ENCODE results near the gene LRRC74B. TPM values are rescaled to one million over a fixed set of nuclear protein-coding genes. Genes with fewer than 3 reads are reported as not detected.
A peak's percentile ranks its signal among the peaks of the same experiment; 100 is the strongest.

LRRC74B gene, protein sequence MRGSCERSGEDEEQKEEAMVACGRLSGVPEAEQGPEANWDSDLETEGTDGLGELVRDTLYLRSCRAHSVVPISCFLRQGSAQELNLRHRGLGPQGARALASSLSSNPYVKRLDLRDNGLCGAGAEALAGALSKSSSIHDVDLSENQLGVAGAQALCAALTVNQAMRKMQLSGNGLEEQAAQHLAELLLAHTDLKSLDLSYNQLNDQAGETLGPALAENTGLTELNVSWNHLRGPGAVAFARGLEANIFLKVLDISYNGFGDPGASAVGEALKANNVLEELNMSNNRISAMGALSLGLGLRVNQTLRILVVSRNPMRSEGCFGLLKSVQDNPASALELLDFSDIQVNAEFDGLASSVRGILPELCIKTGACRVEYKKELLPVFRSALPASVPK
- total RNA-seq: 1 to 10 TPM in 2 of 7 donors, under 1 TPM in 2, not detected in 3; 0.25 to 3.0 (median 0.77) TPM
- polyA plus RNA-seq: under 1 TPM; 0.02 to 0.03 TPM
- long read RNA-seq, donor 1: 0 reads
- long read RNA-seq, donor 2: 0 reads
- long read RNA-seq, donor 3, partial matches to known transcripts: 1 of 2 reads
- long read RNA-seq, donor 3, other reads (novel, unspliced or antisense): 1 of 2 reads

DNA sequence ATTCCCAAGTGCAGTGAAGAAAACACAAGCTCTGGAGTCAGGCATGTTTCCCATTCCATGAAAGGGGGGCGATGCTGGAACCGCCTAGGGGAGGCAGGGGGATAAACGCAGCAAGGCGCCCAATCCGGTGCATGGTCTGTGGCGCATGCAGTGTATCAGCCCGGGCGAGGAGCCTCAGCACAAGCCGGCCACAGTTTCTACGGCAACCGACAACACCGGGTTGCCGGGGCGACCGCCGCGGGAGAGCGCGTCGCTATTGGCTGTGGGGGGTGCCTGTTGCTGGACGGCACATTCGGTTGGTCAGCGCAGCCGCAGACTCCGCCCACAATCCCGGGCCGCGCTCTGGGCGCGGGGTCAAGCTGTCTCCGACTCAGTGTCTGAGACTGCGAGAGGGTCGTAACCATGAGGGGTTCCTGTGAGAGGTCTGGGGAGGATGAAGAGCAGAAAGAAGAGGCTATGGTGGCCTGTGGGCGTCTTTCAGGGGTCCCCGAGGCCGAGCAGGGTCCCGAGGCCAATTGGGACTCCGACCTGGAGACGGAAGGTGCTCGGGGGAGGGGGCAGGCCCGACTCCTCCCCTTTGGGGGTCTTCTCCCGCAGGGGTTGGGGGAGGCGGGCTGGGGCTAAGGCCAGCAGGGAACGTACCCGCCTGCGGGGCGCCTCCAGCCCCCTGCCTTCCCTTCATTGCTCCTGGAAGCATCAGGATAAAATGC lies at the start of gene LRRC74B:
Gene LRRC74B, plus strand, starts transcription at position 362 of the 710 bp plus-strand sequence. Its CDS starts 41 bp downstream, at position 403.
- H3K36me3 ChIP-seq: no peaks in the 10 kb centered on the region
- 2 to 3% (median 2%) methylated on average over 42 to 47 of the region's 47 CpGs for WGBS, 3 donors
- DNase-seq: peak; percentile 89 to 95 (median 92)
- intact Hi-C loops (cut with DNase I): loop anchor here in 1 of 4 donors (5.0 kb wide), 1 partner anchor 63 kb away; the partner anchor contains the start of gene LZTR1
- TF ChIP-seq EP300 (IDR thresholded peaks at IDR 0.05) (no peak), POLR2A (IDR thresholded peaks at IDR 0.05) (no peak)
- TF ChIP-seq, protein P1, sequence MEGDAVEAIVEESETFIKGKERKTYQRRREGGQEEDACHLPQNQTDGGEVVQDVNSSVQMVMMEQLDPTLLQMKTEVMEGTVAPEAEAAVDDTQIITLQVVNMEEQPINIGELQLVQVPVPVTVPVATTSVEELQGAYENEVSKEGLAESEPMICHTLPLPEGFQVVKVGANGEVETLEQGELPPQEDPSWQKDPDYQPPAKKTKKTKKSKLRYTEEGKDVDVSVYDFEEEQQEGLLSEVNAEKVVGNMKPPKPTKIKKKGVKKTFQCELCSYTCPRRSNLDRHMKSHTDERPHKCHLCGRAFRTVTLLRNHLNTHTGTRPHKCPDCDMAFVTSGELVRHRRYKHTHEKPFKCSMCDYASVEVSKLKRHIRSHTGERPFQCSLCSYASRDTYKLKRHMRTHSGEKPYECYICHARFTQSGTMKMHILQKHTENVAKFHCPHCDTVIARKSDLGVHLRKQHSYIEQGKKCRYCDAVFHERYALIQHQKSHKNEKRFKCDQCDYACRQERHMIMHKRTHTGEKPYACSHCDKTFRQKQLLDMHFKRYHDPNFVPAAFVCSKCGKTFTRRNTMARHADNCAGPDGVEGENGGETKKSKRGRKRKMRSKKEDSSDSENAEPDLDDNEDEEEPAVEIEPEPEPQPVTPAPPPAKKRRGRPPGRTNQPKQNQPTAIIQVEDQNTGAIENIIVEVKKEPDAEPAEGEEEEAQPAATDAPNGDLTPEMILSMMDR (IDR thresholded peaks at IDR 0.05): no peak
- H3K4me1 ChIP-seq (ENCODE audit: insufficient read depth): peaks cover 4% of the 10 kb centered on the region
- H3K4me3 ChIP-seq: peak within 1 kb of the TSS; percentile 44
- H3K27me3 ChIP-seq: no peaks in the 10 kb centered on the region
- H3K9me3 ChIP-seq: no peaks in the 10 kb centered on the region
- H3K27ac ChIP-seq: peak within 1 kb of the TSS in 1 of 2 donors; percentile 52

GRCh38 chr22:20996031-20996410 lies 49.7 kb upstream of the LRRC74B start:
- intact Hi-C loops (cut with DNase I): no loop called here
- H3K4me3 ChIP-seq: no peak overlapping the region
- no peak for DNase-seq
- no peaks in the 10 kb centered on the region for H3K36me3 ChIP-seq
- WGBS, 3 donors: 88 to 91% (median 91%) methylated on average over 10 of the region's 10 CpGs
- H3K4me1 ChIP-seq (ENCODE audit: insufficient read depth): peaks cover 4% of the 10 kb centered on the region
- no peaks in the 10 kb centered on the region for H3K9me3 ChIP-seq
- H3K27ac ChIP-seq: no peak overlapping the region
- TF ChIP-seq, protein P1 (IDR thresholded peaks at IDR 0.05): no peak
- TF ChIP-seq EP300 (IDR thresholded peaks at IDR 0.05): no peak
- no peak for TF ChIP-seq POLR2A (IDR thresholded peaks at IDR 0.05)
- no peaks in the 10 kb centered on the region for H3K27me3 ChIP-seq

DNA sequence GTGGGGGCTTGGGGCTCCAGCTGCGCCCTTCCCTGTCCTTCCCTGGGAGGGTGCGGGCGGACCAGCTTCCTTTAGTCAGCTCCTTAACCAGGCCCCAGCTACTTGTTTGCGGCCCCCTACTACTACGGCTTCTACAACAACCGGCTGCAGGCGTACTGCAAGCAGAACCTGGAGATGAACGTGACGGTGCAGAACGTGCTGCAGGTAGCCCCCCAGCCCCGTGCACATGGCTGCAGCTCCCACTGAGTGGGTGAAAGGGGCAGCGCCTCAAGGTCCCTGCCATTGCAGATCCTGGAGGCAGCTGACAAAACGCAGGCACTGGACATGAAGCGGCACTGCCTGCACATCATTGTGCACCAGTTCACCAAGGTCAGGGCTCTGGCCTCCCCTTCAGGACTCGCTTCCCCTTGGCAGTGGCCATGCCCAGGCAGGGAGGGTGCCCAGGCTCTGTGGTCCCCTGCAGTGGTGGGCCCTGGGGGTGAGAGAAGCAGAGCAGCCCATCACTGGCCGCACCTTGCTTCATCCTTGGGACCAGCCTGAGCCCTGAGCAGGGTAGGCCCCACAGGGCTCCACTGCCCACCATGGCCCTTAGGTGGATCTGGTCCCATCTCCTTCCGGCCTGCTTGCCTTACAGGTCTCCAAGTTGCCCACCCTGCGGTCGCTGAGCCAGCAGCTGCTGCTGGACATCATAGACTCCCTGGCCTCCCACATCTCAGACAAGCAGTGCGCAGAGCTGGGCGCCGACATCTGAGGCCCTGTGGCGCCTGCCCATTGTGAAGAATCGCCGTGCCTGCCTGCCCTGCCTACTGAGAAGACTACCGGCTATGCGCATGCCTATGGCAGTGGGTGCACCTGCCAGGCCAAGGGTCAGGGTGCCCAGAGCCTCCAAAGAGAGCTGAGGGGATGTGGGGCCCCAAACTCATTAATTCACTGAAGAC lies 48.9 kb upstream of the LRRC74B start:
- H3K36me3 ChIP-seq: no peaks in the 10 kb centered on the region
- TF ChIP-seq, protein P1 (IDR thresholded peaks at IDR 0.05): no peak
- no peak for TF ChIP-seq EP300 (IDR thresholded peaks at IDR 0.05)
- no peak for TF ChIP-seq POLR2A (IDR thresholded peaks at IDR 0.05)
- intact Hi-C loops (cut with DNase I): no loop called here
- H3K27me3 ChIP-seq: no peaks in the 10 kb centered on the region
- no peak overlapping the region for H3K27ac ChIP-seq
- H3K4me3 ChIP-seq: no peak overlapping the region
- 78 to 86% (median 78%) methylated on average over 23 to 27 of the region's 27 CpGs for WGBS, 3 donors
- H3K4me1 ChIP-seq (ENCODE audit: insufficient read depth): peaks cover 4% of the 10 kb centered on the region
- no peak for DNase-seq
- no peaks in the 10 kb centered on the region for H3K9me3 ChIP-seq
